HG03342 (cell line): ENCODE results near the gene LMTK2.
"Not testable (repeated sequence)": the region's sequence is repeated elsewhere in the genome, so short reads cannot be mapped to it uniquely, and the experiment has no call there.

Source experiments
- ATAC-seq: cut with Tn5 transposase; IDR thresholded peaks from one replicate; pipeline ENCODE4 v1.9.1; 2021; ENCODE audit warnings: mild to moderate bottlenecking, moderate library complexity; ENCODE audit not compliant: unreplicated experiment

LMTK2 gene

DNA sequence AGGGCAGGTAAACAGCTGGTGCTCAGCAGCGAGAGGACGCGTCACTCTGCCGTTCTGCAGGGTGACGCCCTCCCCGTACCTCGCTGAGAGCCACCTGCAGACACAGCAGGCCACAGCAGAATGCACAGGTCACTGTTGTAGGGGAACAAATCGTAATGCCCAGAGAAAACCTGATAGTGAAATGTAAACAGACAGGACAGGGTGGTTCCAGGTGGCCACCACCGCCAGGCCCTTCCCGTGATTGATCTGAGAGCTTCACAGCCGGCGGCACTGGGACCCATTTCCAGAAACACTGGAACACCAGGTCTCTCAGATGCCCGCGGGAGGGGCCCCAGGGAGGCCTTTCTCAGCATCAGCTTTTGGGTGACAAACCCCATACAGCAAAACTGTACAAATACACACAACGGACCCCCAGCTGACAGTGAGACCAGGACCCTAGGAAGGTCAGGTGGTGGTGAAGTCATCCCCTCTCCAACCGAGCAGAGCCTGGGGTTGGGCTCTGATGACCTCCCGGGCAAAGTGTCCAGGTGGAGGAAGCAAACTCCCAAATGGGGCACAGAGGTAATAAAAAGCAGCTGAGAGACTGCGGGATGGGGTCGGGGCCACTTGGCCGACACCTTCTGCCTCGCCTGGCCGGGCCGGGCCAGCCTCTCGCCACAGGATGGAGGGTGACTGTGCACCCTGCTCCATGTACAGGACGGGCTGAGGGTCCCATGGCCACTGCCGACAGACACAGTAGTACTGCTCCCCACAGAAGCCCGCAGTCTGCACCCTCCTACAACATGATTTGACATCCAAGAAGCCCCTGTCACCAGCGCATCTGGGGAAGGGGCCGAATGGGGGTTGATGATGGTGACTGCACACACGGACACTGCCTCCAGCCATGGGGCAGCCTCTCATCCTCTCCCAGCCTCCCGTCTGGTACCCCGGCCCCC is 109.2 kb downstream of the LMTK2 start:
- no peak for ATAC-seq

DNA sequence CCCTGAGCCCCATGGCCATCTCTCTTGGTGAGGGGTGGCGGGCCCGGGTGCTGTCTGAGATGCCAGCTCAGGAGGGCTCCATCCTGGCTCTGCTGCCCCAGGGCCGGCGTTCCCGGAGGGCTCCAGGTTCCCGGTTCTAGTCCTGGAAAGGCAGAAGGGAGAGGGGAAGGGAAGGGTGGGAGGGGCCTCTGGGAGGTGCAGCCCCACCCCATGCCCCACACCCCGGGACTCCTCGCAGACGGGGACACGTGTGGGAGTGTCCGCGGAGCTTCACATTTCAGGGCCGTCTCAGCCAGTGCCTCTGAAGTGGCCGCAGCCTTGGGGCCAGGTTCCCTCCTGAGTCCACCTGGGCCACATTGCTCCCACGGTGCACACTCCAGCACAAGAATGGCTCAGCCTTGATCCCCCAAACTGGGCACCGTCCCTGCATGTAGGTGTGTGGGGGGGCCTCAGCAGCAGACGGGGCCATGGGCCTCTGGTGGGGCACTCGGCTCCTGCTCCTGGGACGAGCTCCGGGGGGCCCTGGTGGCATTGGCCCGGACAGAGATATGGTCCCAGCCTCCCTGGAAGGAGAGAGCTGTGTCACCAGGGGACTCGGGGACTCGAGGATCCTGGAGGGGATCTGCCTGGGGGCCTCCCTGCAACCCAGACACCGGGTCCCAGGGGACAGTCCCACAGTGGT is 110.4 kb downstream of the LMTK2 start:
- ATAC-seq = no peak

DNA sequence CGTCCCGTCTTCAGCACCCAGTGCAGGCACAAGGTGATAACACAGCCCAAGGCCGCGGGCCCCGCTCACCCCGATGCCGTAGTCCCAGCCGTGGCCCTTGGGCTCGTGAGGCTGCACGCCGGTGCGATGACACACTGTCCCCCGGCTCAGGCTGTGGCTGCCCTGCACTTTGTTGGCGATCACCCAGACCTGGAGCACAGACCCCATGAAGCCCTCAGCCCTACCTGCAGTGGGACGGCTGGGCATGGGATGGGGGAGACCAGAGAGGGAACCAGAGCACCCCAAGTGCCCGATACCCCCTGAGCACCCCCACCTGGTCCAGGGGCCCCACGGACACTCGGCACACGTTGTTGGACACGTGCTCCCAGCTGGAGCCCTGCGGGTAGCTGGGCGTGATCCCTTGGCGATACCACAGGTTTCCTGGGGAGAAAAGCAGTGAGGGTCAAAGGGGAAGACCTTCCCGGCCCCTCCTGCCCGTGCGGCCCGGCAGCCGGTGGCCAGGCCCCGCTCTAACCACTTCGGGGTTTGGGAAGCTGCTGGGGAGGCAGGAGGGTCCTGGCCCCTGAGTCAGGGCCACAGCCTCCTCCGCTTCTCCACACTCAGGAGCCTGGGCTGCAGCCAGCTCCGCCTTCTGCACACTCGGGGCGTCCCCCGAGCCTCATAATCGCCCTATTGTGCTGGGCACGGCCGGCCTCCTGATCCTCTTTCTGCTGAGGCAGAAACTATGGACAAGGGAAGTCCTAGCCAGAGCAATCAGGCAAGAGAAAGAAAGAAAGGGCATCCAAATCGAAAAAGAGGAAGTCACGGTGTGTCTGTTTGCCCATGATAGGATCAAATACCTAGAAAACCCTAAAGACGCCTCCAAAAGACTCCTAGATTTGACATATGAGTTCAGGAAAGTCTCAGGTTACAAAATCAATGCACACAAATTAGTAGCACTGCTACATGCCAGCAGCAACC is 111.2 kb downstream of the LMTK2 start:
- ATAC-seq = no peak

DNA sequence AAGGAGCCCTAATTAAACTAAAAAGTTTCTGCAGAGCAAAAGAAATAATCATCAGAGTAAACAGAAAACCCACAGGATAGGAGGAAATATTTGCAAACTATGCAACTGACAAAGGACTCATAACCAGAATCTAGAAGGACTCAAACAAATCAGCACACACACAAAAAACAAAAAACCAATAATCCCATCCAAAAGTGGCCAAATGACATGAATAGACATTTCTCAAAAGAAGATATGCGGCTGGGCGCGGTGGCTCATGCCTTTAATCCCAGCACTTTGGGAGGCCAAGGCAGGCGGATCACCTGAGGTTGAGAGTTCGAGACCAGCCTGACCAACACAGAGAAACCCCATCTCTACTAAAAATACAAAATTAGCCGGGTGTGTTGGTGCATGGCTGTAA is 112.7 kb downstream of the LMTK2 start:
- not testable (repeated sequence) for ATAC-seq

DNA sequence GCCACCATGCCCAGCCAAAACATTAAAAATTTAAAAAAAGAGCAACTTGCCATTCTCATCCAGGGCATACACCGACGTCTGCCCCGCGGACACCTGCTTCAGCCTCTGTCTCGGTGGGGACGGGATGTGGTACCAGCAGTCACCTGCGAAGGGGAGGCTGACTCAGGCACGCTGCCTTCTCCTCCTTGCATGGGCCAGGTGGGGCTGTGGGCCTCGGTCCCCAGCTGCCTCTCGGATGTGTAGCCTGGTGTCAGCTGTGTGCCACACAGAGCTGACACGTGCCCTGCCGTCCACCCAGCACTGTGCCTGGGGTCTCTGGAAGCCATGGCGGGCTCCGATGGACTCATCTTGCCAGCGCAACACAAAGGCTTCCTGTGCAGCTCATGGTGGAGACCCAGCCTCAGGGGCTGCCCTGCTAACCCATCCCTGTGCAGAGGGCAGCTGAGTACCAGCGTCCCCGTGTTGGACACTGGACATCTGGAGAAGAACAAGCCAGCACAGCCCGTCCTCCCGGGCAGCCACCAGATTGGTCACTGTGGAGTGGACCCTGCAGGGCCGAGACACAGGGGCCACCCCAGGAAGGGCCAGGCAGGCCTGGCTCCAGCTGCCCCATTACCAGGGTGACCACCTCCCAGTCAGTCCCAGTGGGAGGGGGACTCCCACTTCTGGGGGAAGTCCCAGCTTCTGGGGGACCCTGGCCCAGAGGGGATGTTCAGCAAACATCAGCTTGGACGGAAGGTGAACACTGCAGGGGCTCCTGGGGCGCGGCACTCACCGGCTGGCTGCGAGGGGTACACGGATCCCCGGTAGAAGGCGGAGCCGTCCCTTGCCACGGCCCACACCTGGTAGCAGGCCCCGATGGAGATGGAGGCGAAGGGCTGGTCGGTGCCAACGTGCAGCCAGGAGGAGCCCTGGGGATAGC is 115.2 kb downstream of the LMTK2 start:
- no peak for ATAC-seq

DNA sequence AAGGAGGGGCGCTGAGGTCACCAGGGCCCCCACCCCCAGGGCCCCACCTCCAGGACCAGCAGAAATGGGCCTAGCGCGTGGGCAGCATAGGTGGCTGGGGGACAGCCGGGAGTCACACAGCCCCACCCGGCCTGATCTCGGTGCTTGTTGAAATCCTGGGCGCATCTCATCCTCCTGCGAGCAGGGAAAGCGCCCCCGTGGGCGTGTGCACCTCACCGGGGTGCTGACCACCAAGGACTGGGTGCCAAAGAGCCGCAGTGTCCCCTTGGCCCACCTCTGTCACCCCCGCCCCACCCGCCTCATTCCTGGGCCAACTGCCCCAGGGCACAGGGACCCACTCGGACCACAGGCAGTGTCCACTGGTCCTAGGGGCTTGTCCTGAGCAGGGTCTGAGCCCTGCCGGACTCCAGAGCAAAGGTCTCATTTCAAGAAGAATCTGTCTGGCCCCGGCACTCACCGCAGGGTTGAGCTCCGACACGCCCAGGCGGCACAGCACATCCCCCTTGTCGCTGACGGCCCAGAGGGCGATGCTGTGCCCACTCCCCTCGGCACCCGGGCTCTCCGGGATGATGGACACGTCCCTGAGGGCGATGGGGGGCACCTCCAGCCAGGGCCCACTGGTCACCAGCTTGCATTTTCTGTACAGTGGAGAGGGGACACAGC is 116.0 kb downstream of the LMTK2 start:
- no peak for ATAC-seq

DNA sequence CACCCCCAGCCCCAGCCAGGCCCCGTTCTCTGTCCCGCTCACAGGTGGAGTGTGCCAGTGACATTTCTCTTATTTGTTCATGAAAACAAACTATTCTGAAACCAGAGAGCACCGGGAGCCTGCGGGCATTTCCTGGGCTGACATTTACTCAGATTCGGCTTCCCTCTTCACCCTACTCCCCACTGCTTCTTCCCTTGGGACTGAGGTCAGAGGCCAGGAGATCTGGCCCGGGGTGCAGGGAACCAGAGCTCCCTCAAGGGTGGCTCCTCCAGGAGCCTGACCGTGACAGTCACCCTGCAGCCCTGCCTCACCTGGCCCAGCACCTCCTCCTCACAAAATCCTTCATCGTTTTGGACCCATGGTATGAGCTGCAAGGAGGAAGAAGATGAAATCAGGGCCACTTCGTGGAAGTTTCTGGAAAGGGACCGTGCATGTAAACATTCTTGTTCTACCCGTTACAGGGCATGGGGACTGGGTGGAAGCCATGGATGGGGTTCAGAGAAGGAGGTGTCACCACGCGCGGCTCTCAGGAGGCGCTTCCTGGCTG is 116.8 kb downstream of the LMTK2 start:
- ATAC-seq = no peak

DNA sequence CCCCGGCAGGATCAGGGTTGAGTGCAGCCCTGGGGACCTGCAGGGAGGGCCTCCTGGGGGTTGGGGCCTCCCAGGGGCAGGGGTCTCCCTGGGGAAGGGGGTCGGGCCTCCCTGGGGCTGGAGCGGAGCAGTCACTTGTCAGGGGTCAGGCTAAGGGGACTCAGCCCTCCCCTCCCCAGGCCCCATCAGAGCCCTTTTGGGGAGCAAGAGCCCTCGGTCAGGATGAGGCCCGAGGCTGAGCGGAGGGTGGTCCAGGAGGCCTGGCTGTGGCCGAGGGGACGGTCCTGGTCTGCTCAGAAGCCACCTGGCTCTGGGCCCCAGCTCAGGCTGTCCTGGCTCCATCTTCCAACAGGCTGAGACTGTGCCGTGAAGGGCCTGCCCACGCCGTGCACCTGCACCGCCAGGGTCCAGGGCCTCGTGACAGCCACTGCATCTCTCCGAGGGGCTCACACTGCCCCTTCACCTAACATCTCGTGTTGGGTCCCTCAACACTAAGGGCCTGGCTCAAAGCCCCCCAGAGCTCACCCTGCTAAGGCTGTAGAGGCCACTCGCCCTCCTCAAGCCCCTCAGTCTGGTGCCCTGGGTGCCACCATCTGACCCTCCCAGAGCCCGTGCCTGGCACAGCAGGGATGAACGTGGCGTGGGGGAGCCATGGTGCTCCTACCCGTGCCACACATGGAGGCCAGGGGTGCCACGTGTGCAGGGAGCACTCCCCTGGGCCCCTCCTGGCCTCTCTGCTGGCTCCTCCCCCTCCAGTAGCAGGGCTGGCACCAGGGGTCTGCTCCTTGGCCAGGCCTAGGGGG is 117.4 kb downstream of the LMTK2 start:
- no peak for ATAC-seq

DNA sequence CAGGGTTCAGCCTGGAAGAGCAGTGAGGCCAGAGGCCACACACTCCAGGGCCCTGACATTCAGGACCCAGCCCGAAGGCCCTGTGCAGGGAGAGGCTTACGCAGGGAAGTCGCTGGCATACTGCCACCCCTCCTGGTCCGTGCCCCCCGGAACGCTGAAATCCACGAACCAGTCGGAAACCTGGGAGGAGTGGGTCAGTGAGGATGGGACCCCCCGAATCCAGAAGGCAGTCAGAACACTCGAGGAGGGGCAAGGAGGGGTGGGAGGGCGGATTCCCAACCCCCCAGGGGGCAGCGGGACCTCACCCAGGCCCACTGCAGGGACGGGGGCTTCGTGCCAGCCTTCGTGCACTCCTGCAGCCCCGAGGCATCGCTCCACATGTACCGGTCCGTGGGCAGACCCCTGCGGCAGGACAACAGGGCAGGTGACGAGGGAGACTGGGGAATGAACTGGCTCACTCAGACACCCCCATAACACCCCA is 118.1 kb downstream of the LMTK2 start:
- ATAC-seq = no peak

DNA sequence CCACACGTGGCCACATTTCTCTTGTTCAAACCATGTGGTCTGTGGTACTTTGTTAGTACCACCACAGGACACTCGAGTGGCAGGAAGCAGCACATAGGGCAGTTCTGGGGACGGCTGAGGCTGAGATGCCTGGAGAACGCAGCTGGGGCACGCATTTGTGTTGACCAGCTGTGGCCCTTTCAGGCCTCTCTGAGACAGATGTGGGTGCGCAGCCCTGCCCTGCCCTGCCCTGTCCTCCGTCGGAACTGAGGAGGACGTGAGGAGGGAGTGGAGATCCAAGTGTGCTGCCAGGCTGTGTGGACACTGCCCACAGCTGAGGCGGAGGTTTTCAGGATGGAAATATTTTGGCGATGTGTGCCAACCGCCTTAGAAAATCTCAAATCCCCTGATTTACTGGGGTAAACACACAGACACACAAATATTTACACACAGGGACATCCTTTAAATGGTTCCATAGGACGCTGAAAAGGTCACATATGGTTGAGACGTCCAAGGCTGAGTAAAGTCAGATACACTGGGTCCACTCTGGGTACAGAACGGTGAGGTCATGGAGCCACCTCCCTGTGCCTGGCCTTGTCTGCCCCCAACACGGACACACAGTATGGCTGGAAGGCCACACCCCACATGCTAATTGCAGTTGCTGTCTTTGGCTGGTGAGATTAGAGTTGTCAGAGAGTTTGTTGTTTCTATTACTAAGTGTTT is 119.4 kb downstream of the LMTK2 start:
- ATAC-seq = no peak

DNA sequence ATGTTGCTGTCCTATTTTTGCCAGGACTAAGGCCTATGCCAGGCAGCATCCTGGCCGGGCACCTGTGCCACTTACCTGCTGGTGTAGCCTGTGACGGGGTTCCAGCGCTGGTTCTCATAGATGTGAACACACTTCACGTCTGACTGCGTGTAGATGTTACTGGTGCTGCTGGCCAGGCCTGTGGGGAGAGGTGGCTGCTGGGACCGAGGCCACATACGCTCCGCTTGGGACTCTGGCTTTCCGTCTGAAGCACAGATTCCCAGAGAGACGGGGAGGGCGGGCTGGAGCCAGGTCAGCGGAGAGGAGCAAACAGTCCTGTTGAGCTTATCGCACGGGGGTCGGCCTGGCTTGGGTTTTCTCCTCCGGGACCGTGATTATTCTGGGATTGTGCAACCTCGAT is 121.3 kb downstream of the LMTK2 start:
- ATAC-seq = no peak

DNA sequence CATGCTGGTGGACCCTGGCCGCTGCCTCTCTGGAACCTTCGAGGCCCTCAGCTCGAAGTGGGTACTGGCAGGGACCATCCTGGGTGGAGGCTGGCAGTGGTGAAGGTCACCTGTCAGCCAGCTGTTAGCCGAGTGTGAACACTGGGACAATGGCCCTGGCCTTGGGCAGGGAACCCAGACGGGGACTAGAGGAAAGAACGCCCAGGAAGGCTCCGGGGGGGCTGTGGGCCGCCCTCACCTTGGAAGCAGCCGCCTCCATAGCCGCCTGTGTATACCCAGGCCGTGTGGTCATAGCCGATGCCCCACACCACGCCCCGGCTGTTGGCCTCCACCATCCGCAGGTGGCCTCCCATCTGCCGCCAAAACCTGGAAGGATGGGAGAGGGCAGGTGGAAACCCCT is 122.1 kb downstream of the LMTK2 start:
- ATAC-seq = no peak

DNA sequence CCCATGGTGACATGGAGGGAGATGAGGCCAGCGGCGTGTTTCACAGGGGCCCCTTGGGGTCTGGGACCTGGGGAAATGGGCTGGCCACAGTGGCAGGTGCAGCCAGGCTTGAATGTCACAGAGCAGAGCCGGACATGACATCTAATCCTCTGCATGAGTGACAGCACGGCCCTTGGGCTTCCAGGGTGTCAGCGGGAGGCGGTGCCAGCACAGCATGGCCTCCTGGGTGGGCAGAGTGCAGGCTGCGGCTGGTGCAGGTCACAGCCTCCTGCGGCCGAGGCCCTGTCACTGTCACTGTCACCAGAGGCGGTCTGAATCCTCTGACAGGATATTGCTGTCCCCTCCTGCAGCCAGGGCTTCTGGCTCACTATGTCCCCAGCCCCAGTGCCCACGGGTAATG is 122.8 kb downstream of the LMTK2 start:
- ATAC-seq = no peak

DNA sequence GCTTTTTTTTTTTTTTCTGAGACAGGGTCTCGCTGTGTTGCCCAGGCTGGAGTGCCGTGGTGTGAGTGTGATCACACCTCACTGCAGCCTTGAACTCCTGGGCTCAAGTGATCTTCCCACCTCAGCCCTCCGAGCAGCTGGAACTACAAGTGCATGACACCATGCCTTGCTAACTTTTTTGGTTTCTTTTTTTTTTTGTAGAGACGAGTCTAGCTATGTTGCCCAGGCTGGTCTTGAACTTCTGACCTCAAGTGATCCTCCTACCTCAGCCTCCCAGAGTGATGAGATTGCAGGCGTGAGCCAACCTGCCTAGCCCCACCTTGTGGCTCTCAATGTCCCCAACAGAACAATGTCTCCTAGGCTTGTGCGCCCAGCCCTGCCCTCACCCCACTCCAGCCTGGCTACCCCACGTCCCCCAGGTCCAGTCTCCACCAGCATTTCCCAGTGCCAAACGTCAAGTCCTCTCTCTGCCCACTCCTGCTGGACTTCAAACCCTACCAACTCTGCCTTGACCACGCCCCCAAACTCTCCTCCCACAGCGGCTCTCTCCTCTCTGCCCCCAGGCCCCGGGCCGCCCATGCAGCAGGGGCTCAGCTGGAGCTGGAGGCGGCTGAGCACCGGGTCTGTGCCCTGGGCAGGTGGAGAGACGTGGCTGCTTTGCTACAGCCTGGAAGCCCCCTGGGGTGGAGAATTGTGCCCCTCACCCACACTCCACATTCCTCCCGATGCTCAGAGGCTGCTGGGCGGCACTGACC is 123.5 kb downstream of the LMTK2 start:
- no peak for ATAC-seq

DNA sequence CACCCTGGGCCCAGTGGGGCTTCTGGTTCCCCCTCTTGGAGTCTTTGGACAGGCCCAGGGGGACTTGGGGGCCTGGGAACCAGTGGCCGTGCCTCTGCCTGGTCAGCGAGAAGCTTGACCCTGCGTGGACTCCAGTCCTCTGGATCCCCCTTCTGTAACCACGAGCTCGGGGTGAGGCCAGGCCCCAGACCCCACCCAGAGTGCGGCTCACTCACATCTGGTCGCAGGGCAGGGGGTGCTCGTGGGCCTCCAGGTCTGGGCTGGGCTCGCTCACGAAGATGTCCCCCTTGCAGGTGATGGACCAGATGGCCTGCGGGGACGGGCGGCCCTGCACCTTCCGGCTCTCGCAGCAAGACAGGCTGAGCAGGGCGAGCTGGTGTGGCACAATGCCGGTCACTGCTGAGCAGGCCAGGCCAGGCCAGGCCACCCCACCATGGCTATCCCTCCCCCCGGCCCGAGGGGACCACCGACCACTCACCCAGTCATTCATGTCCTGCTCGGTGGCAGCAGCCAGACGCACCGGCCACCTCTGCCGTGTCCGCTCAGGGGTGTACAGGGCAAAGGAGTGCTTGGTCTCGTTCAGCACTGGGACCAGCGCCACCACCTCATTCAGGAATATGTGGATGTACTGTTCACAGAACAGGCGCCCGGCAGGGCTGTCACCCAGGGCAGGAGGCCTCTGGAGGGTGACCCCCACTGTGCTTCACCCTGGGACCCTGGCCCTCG is 124.2 kb downstream of the LMTK2 start:
- ATAC-seq = no peak
